Measurements from ENCODE around the gene CES1.
"Not testable (repeated sequence)": the region's sequence is repeated elsewhere in the genome, so short reads cannot be mapped to it uniquely, and the experiment has no call there.

CES1 gene

GRCh38 chr16:55830658-55831294 is 2.1 kb downstream of the CES1 start:
- DNase-seq (ENCODE audit: low read depth in 3 of 3) = no peak

GRCh38 chr16:55829232-55829631 is 3.7 kb downstream of the CES1 start:
- not testable (repeated sequence) for DNase-seq (ENCODE audit: low read depth in 3 of 3)

- DNase-seq (ENCODE audit: low read depth in 3 of 3) = no peak
These were observed 4.2 kb downstream of the CES1 start for GRCh38 chr16:55828680-55829079.

- DNase-seq (ENCODE audit: low read depth in 3 of 3) = no peak
These were observed 7.7 kb downstream of the CES1 start for GRCh38 chr16:55825115-55825728.

- DNase-seq (ENCODE audit: low read depth in 3 of 3) = no peak
These were observed 8.4 kb downstream of the CES1 start for GRCh38 chr16:55824473-55825000.

GRCh38 chr16:55822280-55822810 is 10.6 kb downstream of the CES1 start:
- DNase-seq (ENCODE audit: low read depth in 3 of 3) = no peak

GRCh38 chr16:55821210-55821609 is 11.7 kb downstream of the CES1 start:
- DNase-seq (ENCODE audit: low read depth in 3 of 3) = no peak

- no peak for DNase-seq (ENCODE audit: low read depth in 3 of 3)
These were observed 12.3 kb downstream of the CES1 start for GRCh38 chr16:55820615-55821014.

GRCh38 chr16:55817236-55817912 is 15.5 kb downstream of the CES1 start:
- no peak for DNase-seq (ENCODE audit: low read depth in 3 of 3)

GRCh38 chr16:55816222-55816621 is 16.7 kb downstream of the CES1 start:
- DNase-seq (ENCODE audit: low read depth in 3 of 3) = not testable (repeated sequence)

- no peak for DNase-seq (ENCODE audit: low read depth in 3 of 3)
These were observed 17.6 kb downstream of the CES1 start for GRCh38 chr16:55815320-55815719.

GRCh38 chr16:55814174-55814573 is 18.7 kb downstream of the CES1 start:
- DNase-seq (ENCODE audit: low read depth in 3 of 3) = not testable (repeated sequence)

GRCh38 chr16:55813730-55814129 is 19.2 kb downstream of the CES1 start:
- not testable (repeated sequence) for DNase-seq (ENCODE audit: low read depth in 3 of 3)

GRCh38 chr16:55812951-55813350 is 19.9 kb downstream of the CES1 start:
- DNase-seq (ENCODE audit: low read depth in 3 of 3) = no peak

GRCh38 chr16:55811811-55812210 is 21.1 kb downstream of the CES1 start:
- DNase-seq (ENCODE audit: low read depth in 3 of 3) = no peak

- DNase-seq (ENCODE audit: low read depth in 3 of 3) = no peak
These were observed 22.4 kb downstream of the CES1 start for GRCh38 chr16:55810451-55810961.

GRCh38 chr16:55809851-55810250 is 23.0 kb downstream of the CES1 start:
- no peak for DNase-seq (ENCODE audit: low read depth in 3 of 3)

- no peak for DNase-seq (ENCODE audit: low read depth in 3 of 3)
These were observed 23.5 kb downstream of the CES1 start for GRCh38 chr16:55809386-55809785.

- not testable (repeated sequence) for DNase-seq (ENCODE audit: low read depth in 3 of 3)
These were observed 24.6 kb downstream of the CES1 start for GRCh38 chr16:55808286-55808685.

- DNase-seq (ENCODE audit: low read depth in 3 of 3) = not testable (repeated sequence)
These were observed 27.8 kb downstream of the CES1 start for GRCh38 chr16:55805104-55805503.

- not testable (repeated sequence) for DNase-seq (ENCODE audit: low read depth in 3 of 3)
These were observed 29.2 kb downstream of the CES1 start for GRCh38 chr16:55803681-55804080.

GRCh38 chr16:55792934-55793374 is 39.9 kb downstream of the CES1 start:
- DNase-seq (ENCODE audit: low read depth in 3 of 3) = not testable (repeated sequence)
